GM18508 (cell line): ENCODE data around the gene TMEFF1.
"Not testable (repeated sequence)": the region's sequence is repeated elsewhere in the genome, so short reads cannot be mapped to it uniquely, and the experiment has no call there.

ENCODE experiments used
- ATAC-seq: cut with Tn5 transposase; IDR thresholded peaks from one replicate; pipeline ENCODE4 v1.9.1; 2021; ENCODE audit warnings: moderate number of reproducible peaks; ENCODE audit not compliant: insufficient read depth, unreplicated experiment

Gene TMEFF1, protein sequence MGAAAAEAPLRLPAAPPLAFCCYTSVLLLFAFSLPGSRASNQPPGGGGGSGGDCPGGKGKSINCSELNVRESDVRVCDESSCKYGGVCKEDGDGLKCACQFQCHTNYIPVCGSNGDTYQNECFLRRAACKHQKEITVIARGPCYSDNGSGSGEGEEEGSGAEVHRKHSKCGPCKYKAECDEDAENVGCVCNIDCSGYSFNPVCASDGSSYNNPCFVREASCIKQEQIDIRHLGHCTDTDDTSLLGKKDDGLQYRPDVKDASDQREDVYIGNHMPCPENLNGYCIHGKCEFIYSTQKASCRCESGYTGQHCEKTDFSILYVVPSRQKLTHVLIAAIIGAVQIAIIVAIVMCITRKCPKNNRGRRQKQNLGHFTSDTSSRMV

DNA sequence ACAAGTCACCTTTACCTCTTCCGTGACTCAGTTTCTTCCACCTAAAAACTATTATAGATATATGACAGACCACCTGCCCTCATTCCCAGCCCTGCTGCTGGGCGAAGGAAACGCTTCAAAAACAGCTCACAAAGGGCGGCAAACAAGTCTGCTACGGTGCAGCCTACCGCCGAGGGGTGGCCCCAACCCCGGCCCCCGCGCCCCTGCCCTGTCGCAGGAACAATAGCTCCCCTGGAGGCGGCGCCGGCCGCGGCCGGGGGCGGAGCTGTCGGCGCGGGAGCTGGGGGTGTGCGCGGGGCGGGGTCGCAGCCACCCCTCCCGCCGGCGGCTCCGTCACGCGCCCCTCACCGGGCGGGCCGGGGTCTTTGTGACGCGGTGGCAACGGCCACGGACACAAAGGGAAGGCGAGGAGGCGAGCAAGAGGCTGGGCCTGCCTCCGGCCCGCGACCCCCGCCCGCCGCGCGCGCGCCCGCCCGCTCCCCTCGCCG is at the start of gene TMEFF1:
TSS of gene TMEFF1 (plus strand) at position 362 of the 488 bp plus-strand sequence. CDS start 396 bp downstream, outside the sequence.
- ATAC-seq, result no peak

DNA sequence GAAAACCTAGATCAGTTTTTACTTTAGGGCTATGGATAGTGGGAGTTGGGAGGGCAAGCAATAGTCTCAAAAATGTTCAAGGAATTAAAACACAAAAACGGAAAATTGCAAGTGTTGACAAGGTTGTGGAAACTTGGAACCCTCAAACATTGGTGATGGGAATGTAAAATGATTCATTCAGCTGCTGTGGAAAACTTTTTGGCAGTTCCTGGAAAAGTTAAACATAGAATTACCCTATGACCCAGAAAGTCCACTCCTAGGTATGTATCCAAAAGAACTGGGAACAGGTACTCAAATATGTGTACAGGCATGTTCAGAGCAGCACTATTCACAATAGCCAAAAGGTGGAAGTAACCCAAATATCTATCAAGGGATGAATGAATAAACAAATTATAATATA is 47.2 kb upstream of the TMEFF1 start:
- ATAC-seq, result no peak

DNA sequence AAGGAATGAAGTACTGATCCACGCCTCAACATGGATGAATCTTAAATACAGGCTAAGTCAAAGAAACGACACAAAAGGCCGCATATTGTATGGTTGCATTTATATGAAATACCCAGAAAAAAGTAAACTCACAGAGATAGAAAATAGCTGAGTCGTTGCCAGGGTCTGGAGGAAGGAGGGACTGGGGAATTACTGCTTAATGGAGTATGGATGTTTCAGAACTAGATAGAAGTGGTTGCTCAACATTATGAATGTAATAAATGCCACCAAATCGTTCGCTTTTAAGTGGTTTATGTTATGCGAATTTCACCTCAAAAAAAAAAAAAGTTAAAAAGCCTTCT is 46.8 kb upstream of the TMEFF1 start:
- no peak for ATAC-seq

DNA sequence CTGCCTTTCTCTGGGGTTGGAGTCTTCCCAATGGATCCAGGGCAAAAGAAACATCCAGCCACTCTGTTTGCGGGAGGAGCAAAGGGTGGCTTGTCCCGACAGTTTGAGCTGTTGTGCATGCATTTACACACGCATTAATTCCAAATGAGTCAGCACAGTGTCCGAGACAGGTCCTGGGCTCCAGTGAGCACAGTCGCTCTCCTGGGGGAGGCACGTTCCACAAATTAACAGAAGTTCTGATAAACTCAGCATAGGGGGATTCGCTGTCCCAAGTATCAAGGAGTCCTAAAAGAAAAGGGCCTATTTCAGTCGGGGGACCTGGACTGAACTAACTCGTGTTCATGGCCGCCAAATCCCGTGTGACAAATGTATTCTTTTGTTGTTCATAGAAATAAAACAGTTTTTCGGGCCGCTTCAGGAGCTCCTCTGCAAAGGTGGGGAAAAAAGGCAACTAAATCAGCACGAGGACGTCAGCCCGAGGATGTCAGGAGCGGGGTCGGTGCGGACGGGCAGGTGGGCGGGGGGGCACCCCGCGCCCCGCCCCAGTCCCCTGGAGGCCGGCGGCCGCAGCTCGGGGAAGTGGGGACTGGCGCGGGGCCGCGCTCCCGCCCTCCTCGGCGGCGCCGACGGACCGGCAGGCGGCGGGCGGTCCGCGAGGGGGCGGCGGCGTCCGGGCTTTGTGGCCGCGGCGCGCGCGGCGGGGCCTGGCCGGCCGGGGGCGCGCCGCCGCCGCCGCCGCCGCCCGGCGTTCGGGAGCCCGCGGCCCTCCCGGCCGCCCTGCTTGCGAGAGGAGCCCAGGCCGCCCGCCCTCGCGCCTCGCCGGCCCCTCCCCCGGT is 46.2 kb upstream of the TMEFF1 start, which contains the start of gene MSANTD3:
TSS of gene MSANTD3 (plus strand) at position 614 of the 836 bp plus-strand sequence. CDS start 14,796 bp downstream, outside the sequence.
- no peak for ATAC-seq

DNA sequence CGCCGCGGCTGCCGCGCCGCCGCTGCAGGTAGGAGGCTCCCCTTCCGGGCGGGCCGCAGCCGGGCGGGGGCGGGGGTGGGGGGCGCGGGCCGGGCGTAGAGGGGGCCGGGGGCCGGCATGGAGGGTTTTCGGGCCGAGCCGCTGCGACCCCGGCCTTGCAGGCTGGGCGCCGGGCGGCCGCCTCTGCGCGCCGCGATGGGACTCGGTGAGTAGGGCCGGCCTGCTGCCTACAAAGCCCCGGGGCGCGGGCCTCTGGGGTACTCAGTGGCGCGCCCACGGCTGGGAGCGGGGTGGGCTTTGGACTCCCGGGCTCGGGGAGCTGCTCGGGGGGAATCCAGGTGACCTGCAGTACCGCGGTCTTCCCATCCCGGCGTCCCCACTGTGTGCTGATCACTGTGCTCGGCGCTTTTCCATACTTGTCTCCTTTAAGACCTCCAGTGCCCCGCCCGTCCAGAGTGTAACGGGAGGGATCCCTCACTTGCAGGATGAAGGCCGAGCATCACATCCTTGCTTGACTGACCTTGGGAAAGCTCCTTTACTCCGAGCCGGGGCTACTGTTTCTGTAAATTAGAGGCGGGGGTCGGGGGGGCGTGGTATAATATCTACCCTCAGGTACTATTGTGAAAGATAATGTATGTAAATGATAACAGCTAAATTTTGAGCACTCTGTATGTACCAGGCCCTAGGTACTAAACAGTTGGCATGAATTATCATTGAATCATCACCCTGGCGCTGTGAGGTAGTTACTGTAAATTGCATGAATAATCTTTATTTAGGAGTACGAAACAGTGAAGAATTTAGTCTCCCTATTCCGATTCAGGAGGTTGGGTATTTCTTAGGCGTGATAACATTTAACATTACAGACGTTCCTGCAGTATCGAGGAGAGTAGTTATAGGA is 45.3 kb upstream of the TMEFF1 start:
- no peak for ATAC-seq

DNA sequence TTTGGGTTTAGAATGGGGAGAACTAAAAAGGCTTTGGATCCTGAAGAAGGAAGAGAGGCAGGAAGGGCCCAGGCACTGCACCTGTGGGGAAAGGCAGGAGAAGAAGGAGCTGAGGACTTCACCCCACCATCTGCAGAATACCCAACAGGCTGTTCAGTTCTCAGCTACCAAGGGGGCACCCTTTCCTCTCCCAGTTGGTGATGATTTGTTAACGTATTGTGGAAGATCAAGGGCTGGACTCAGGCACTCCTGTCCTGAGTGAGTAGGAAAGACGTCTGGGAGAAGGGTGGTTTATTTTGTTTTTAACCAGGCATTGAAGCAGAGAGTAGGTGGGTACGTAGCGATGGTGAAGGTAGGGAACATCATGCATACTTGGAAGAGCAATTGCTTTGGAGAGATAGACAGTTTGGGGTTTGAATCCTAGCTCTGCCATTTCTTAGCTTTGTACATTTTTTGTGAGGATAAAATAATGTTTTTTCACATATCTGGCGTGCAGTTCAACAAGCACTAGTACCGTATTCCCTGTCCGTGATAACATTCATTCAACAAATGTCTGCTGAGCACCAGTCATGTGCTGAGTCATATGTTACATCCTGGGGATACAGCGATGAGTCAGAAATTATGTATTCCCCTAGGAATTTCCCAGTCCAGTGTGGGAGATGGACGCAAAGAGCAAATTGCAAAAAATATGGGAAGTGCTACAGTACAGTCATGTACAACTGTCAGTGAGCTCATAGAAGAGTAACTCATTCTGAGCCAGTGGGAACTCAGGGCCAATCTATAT is 43.9 kb upstream of the TMEFF1 start:
- ATAC-seq, result no peak

DNA sequence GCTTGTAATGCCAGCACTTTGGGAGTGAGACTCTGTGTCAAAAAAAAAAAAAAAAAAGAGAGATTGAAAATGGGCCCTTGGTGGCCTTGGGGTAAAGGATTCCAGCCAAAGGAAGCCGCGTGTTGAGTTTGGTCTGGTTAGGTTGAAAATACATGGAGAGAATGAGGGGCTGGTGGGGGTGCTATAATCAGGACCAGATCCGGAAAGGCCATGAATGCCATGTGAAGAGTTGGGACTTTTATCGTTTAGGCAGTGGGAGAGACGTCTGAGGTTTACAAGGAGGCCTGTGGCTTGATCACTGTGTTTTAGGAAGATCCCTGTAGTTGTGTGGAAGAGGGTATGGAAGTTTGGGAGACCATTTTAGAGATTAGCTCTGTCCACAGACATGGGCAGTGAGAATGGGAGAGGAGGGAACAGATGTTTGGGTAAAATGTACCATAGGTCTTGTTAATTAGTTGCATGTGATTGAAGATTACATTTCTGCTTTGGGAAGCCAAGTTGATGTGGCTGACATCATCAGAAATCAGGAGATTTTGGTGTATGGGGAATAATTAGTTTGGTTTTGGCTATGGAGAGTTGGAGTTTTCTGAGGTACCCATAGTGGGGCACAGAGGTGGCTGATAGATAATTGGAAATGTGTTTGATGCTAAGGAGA is 42.5 kb upstream of the TMEFF1 start:
- no peak for ATAC-seq

DNA sequence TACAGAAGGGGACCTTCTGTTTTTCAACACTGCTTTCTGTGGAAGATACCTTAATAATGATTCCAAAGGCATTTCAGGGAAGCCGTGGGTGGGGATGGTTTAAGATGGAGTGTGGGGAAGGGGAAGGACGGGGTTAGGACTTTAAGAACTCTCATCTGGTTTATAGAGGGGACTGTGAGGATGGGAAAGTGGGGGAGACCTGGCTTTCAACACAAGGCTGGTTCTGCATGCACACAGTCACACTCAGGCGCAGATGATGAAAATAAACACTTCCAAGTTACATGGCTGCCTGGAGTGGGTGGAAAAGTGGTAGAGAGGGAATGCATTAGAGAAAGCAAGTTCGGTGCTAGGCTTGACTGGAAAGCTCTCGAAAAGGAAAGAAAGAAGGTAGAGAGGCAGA is 41.1 kb upstream of the TMEFF1 start:
- ATAC-seq, result no peak

DNA sequence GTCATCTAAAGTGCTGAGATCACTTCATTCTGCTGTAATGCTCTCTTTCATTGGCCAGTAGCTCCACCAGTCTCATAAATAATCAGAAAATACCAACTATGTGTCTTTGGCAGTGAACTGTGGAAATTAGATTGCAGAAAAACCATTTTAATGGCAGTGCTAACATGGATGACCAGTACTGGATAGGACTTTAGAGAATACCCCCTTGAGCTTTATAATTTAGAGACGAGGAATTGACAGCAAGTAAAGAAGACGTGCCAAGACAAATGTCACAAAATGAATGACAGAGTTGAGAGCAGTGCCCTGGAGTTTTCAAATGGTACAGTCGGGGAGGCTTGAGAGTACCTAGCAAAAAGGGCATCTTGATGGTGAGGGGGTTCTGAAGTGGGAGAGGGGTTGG is 40.2 kb upstream of the TMEFF1 start:
- ATAC-seq, result no peak

DNA sequence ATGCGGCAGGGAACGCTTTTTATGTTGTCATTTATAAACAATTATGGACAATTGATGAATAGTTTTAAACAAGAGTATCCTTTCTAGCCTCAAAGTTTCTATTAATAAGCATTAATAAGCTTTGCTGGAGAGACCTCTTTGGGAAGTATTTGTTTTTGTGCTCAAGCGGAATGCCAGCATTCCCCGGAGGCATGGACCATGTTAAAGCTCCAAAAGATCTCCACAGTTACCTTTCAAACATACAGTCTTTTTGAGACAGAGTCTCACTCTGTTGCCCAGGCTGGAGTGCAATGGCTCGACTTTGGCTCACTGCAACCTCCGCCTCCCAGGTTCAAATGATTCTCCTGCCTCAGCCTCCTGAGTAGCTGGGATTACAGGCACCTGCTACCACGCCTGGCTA is 36.4 kb upstream of the TMEFF1 start:
- no peak for ATAC-seq

DNA sequence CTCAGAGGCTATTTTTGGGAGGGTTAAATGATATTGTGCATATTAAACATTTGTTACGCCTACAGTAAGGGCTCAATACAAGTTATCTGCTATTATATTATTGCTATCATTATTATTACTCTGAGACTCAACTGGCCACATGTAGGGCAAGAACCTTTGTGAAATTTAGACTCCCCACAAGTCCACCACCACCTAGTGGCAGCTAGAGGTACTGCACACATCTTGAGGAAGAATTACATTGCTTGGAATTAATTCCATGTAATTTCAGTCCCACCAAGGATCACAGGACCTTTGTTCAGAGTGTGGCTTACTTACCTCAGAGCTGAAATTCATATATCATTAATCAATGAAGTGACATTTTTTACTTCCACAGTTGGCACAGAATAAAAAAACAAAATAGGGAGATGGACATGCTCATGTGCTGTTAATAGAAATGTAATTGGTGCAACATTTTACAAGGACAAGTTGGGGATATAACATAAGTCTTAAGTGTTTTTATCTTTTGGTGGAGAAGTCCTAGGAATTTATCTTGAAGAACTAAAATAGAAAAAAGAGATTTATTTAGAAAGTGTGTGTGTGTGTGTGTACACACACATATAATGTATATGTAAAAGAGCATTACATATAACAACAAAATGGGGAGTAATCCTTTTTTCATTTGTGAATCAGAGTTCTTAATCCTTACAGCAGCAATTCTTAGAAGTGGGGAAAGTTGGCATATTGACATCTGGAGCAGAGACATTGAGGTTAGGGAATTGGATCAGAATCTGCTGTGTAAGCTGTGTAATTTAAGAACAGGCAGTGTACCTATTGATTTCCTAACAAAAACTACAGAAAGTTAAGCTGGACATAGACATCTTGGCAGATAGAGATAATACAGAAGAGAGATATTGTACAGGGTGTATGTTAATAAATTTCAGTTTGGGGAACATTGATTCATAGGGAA is 34.8 kb upstream of the TMEFF1 start:
- ATAC-seq, result peak; percentile 55

DNA sequence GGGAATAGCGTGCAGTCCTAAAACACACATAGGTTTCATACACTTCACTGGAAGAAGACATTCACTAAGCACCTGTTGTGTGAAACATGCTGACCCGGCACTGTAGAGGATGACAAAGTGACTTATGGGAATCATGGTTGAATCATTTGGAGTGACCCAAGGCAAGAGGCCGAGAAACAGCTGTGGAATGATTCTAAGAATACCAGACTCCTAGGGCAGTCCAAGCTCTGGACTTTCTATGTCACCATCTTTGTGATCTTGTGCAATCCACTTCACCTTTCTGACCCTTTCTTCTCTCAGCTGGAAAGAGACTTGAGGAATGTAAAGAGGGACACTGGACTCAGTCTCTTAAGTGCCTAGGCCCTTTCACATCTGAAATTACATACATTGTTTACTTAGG is 32.9 kb upstream of the TMEFF1 start:
- ATAC-seq, result no peak

DNA sequence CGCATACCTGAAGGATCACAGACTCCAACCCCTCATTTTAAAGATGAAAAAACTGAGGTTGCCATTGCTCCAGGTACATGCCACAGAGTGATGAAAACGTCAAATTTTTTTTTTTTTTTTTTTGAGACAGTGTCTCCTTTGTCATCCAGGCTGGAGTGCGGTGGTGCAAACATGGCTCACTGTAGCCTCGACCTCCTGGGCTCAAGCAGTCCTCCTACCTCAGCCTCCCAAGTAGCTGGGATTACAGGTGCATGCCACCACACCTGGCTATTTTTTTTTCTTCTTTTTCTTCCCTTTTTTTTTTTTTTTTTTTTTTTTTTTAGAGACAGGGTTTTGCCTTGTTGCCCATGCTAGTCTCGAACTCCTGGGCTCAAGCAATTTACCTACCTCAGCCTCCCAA is 32.5 kb upstream of the TMEFF1 start:
- ATAC-seq, result not testable (repeated sequence)

DNA sequence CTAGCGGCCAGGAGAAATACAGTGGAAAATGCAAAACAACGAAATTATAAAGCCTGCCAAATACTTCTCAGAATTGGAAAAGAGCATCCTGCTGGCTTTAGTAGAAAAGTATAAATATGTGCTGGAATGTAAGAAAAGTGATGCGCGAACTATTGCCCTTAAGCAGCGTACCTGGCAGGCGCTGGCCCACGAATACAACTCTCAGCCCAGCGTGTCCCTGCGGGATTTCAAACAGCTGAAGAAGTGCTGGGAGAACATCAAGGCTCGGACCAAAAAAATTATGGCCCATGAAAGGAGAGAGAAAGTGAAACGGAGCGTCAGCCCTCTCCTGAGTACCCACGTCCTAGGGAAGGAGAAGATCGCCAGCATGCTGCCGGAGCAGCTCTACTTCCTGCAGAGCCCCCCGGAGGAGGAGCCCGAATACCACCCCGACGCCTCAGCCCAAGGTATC is 31.0 kb upstream of the TMEFF1 start:
- no peak for ATAC-seq

DNA sequence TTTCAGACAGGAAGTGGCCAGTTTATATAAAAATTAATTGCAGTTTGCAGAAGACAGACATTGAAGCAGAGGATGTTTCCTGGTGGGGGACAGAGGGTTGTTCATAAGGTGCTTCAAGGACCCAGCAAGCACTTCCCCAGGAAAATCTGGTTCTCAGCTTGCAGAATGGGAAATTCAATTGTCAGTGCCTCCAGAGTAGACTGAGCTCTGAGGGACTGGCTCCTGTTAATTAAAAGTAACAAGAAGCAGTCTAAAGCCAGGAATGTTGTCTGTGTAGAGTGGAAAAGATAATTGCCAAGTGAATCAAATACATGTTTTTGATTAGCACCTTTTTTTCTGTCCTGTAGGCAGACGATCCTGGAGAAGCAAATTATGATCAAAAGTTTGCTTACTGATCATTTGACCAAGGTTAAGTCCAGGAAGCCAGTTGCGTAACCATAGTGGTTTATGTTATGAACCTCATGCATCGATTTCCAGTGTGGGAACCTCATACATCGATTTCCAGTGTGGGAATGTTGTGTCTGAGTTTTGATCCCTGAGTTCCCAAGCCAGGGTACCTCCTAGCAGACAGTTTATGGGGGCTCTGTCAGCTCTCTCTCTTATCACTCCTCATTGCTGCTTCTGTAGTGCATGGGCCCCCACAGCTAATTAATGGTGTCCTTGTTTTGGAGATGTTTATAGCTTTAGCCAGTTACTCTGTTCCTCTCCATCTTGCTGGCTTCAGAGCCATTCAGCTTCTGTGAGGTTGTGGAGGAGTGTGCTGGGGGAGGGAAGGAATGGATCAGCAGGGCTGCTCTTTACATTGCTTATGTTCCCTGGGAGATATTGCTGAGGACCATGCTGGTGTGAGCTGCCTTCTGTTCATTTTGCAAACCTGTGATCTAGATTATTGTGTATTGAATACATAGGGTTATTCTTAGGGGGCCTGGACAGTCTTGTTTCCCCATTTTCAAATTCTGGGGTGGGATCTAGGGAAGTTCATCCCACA is 28.9 kb upstream of the TMEFF1 start:
- ATAC-seq, result no peak

DNA sequence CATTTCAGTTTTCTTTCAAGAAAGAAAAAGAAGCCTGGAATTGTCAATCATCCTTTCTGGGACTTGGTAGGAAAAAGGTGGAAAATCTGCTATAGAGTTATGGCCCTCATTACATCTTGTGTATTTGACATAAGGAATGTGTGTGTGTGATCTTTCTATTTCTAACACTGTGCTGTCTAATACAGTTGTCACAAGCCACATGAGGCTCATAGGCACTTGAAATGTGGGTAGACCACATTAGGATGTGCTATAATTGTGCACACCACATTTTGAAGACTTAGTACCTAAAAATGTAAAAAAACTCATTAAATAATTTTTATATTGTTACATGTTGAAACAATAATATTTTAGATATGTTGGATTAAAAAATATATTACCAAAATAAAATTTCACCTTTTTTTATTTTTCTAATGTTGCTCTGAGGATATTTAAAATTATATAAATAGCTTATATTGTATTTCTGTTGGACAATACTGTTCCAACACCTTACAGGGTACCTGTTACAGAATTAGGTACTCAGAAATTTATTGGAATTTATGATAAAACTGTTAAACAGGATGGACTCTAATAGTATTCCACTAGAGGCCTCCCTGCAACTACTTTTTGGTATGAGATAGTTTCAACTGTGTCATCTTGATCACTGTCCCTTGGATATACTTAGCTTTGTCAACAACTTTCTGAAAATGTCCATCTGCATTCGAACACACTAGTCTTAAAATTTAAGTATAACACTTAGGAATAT is 27.6 kb upstream of the TMEFF1 start:
- no peak for ATAC-seq
